Activated B cell treated with CpG ODN at 0.5 μM for 24 hours (primary cell): ENCODE data around the gene FIGNL1. TPM values are rescaled to one million over a fixed set of nuclear protein-coding genes. Genes with fewer than 3 reads are reported as not detected.

Experiments used
- ATAC-seq: fragments of 200-7000 bp; cut with Tn5 transposase; one replicate; pipeline ENCODE4 v1.10.0; 2021; ENCODE audit warnings: low read depth, mild to moderate bottlenecking, moderate library complexity
- CTCF ChIA-PET: fragments of 350-600 bp; sonication (Branson Sonifier 250); formaldehyde crosslinking; loops from one replicate; lab custom pipeline; 2021; ENCODE audit warnings: antibody characterized with exemption; lab: Charles Lee
- POLR2A ChIA-PET: fragments of 350-600 bp; sonication (Branson Sonifier 250); formaldehyde crosslinking; loops from one replicate; lab custom pipeline; 2021; ENCODE audit warnings: antibody characterized with exemption; lab: Charles Lee
- DNase-seq: peaks from one replicate; pipeline ENCODE4 v3.0.0; 2022
- H3K27ac Mint-ChIP-seq: one replicate; pipeline ENCODE4 v1.8.0; 2020; ENCODE audit warnings: mixed read lengths
- H3K27me3 Mint-ChIP-seq: one replicate; pipeline ENCODE4 v1.8.0; 2021; ENCODE audit warnings: mixed read lengths
- H3K36me3 Mint-ChIP-seq: one replicate; pipeline ENCODE4 v1.8.0; 2021; ENCODE audit warnings: low read depth, mixed read lengths
- H3K4me1 Mint-ChIP-seq: one replicate; pipeline ENCODE4 v1.8.0; 2021; ENCODE audit warnings: mixed read lengths
- H3K4me3 Mint-ChIP-seq: one replicate; pipeline ENCODE4 v1.8.0; 2020; ENCODE audit warnings: mild to moderate bottlenecking, mixed read lengths
- H3K9me3 Mint-ChIP-seq: one replicate; pipeline ENCODE4 v1.8.0; 2020; ENCODE audit warnings: mixed read lengths
- intact Hi-C: fragments of 100-400 bp; cut with micrococcal nuclease; formaldehyde crosslinking; loops from one replicate; pipeline ENCODE4 v1.15.1; 2024
- total RNA-seq: library from RNA; stranded (reverse); gene quantifications from 2 replicates; pipeline ENCODE4 v1.2.3, GENCODE V29; 2022
- TF ChIP-seq, protein P1 (sequence below): fragments of 200-600 bp; IDR thresholded peaks from one replicate; pipeline ENCODE4 v1.8.0; 2022; ENCODE audit warnings: antibody characterized with exemption, mild to moderate bottlenecking

Gene FIGNL1
- total RNA-seq, 1 donor from 2014 or later: 15.4 TPM

GRCh38 chr7:50397320-50397970, 52.7 kb downstream of the FIGNL1 start:
- Mint-ChIP-seq H3K36me3 (peaks cover 83% of the 10 kb centered on the region), H3K4me3 (peak overlapping the region; percentile 45), H3K4me1 (peaks cover 79% of the 10 kb centered on the region), H3K9me3 (no peaks in the 10 kb centered on the region), H3K27me3 (no peaks in the 10 kb centered on the region), H3K27ac (peak overlapping the region; percentile 93)
- intact Hi-C loops: loop anchor here (1.0 to 2.0 kb wide), 2 partner anchors 13 to 17 kb away; no protein-coding TSS in a partner anchor
- TF ChIP-seq, protein P1, sequence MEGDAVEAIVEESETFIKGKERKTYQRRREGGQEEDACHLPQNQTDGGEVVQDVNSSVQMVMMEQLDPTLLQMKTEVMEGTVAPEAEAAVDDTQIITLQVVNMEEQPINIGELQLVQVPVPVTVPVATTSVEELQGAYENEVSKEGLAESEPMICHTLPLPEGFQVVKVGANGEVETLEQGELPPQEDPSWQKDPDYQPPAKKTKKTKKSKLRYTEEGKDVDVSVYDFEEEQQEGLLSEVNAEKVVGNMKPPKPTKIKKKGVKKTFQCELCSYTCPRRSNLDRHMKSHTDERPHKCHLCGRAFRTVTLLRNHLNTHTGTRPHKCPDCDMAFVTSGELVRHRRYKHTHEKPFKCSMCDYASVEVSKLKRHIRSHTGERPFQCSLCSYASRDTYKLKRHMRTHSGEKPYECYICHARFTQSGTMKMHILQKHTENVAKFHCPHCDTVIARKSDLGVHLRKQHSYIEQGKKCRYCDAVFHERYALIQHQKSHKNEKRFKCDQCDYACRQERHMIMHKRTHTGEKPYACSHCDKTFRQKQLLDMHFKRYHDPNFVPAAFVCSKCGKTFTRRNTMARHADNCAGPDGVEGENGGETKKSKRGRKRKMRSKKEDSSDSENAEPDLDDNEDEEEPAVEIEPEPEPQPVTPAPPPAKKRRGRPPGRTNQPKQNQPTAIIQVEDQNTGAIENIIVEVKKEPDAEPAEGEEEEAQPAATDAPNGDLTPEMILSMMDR: no peak
- POLR2A ChIA-PET: interaction anchor here (0.6 to 3.5 kb wide), 9 partner anchors 8 to 249 kb away, joined by 3 to 18 read pairs (median 5); no protein-coding TSS in a partner anchor
- CTCF ChIA-PET: interaction anchor here (1.6 to 2.4 kb wide), 3 partner anchors 20 to 192 kb away, joined by 4 to 11 read pairs (median 7); no protein-coding TSS in a partner anchor
- DNase-seq (no peak), ATAC-seq (peak; percentile 36)

GRCh38 chr7:50396856-50397255, 53.3 kb downstream of the FIGNL1 start:
- intact Hi-C loops: loop anchor here (1.0 to 2.0 kb wide), 3 partner anchors 8 to 16 kb away; no protein-coding TSS in a partner anchor
- ATAC-seq (no peak), DNase-seq (no peak)
- Mint-ChIP-seq H3K4me3 (peak overlapping the region; percentile 53), H3K36me3 (peaks cover 83% of the 10 kb centered on the region), H3K27me3 (no peaks in the 10 kb centered on the region), H3K4me1 (peaks cover 79% of the 10 kb centered on the region), H3K27ac (peak overlapping the region; percentile 93), H3K9me3 (no peaks in the 10 kb centered on the region)
- TF ChIP-seq, protein P1: no peak
- CTCF ChIA-PET: interaction anchor here (2.4 kb wide), 1 partner anchor 191 kb away, joined by 7 read pairs; no protein-coding TSS in a partner anchor
- POLR2A ChIA-PET: interaction anchor here (0.6 to 3.5 kb wide), 7 partner anchors 8 to 248 kb away, joined by 3 to 18 read pairs (median 7); no protein-coding TSS in a partner anchor

DNA sequence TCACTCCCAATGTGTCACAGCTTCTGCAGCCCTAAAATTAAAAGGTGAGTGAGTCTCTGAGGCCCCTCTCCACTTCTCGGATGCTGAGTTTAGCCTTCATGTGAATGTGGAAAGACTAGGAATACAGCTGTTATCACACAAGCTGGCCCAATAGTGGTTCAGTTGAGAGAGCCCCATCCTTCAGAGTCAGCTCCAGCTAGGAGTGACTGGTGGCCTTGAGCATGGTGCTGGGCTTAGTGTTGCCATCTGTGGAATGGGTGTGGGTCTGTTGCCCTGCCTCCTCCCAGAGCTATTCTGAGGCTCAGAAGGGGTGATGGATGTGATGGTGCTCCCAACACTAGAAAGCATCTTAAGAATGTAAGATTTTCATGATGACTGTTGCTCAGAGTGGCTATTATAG, 55.8 kb downstream of the FIGNL1 start:
- DNase-seq: no peak
- CTCF ChIA-PET: no interaction called here
- no peak for ATAC-seq
- intact Hi-C loops: no loop called here
- peaks cover 92% of the 10 kb centered on the region for H3K4me1 Mint-ChIP-seq
- no peaks in the 10 kb centered on the region for H3K27me3 Mint-ChIP-seq
- H3K27ac Mint-ChIP-seq: peak overlapping the region; percentile 95
- peaks cover 84% of the 10 kb centered on the region for H3K36me3 Mint-ChIP-seq
- H3K4me3 Mint-ChIP-seq: peak overlapping the region; percentile 69
- H3K9me3 Mint-ChIP-seq: no peaks in the 10 kb centered on the region
- TF ChIP-seq, protein P1: no peak
- POLR2A ChIA-PET: interaction anchor here (0.5 to 2.0 kb wide), 7 partner anchors 11 to 89 kb away, joined by 3 to 11 read pairs (median 4); no protein-coding TSS in a partner anchor

Other genes with a start within 250 kb of the FIGNL1 start
- gene IKZF1, start 145.6 kb downstream of the FIGNL1 start, total RNA-seq: 301 and 325 TPM in 2 replicates
- gene DDC, start 115.1 kb upstream of the FIGNL1 start, total RNA-seq: not detected in 2 replicates